Neutrophil (primary cell): ENCODE measurements around the gene GLI1.

Source experiments
- H3K27ac ChIP-seq: fragments of 200-600 bp; sonication (generic); 2 replicates; pipeline ENCODE4 v1.5.1; 2016; ENCODE audit warnings: mild to moderate bottlenecking, moderate library complexity
- H3K27me3 ChIP-seq: fragments of 200-600 bp; sonication (generic); 2 replicates; pipeline ENCODE4 v1.6.0; 2016; ENCODE audit warnings: mild to moderate bottlenecking
- H3K36me3 ChIP-seq: fragments of 200-600 bp; sonication (generic); 2 replicates; pipeline ENCODE4 v1.5.1; 2017
- H3K4me1 ChIP-seq, 2 experiments: fragments of 200-600 bp in 1 of 2; sonication (generic) in 1 of 2; 1 replicate in 1 of 2; 2 replicates in 1 of 2; pipeline versions ENCODE4 v1.5.1 to v1.6.1; 2013 to 2016; ENCODE audit warnings: low read depth in 1 of 2, low read length in 1 of 2, mild to moderate bottlenecking in 1 of 2, moderate library complexity in 1 of 2; ENCODE audit not compliant: control insufficient read depth in 1 of 2, insufficient read depth in 1 of 2
- H3K4me3 ChIP-seq, 2 experiments: fragments of 200-600 bp in 1 of 2; sonication (generic) in 1 of 2; 1 replicate in 1 of 2; 2 replicates in 1 of 2; pipeline ENCODE4 v1.5.1; 2013 to 2016; ENCODE audit warnings: low read depth in 1 of 2, low read length in 1 of 2, mild to moderate bottlenecking in 1 of 2, moderate library complexity in 1 of 2
- H3K9me3 ChIP-seq: fragments of 200-600 bp; sonication (generic); 2 replicates; pipeline ENCODE4 v1.5.1; 2016
- CTCF ChIP-seq: fragments of 200-600 bp; sonication (generic); IDR thresholded peaks from 2 replicates; pipeline ENCODE4 v1.5.1; 2016; ENCODE audit warnings: antibody characterized with exemption

The GLI1 gene

GRCh38 chr12:57518920-57519795, 59.6 kb downstream of the GLI1 start:
- no peak for TF ChIP-seq CTCF
- Histone ChIP-seq H3K27me3 (no peaks in the 10 kb centered on the region), H3K4me1 (peaks cover 43 to 46% of the 10 kb centered on the region in 2 experiments), H3K4me3 (peak overlapping the region; percentile 78 to 98), H3K36me3 (peaks cover 48% of the 10 kb centered on the region), H3K27ac (peak overlapping the region; percentile 100), H3K9me3 (no peaks in the 10 kb centered on the region)

GRCh38 chr12:57519796-57520052, 60.1 kb downstream of the GLI1 start:
- no peaks in the 10 kb centered on the region for H3K27me3 ChIP-seq
- peak; percentile 37 for TF ChIP-seq CTCF
- H3K36me3 ChIP-seq, result peaks cover 48% of the 10 kb centered on the region
- peak overlapping the region; percentile 78 to 98 for H3K4me3 ChIP-seq
- H3K4me1 ChIP-seq, result peaks cover 49 to 51% of the 10 kb centered on the region in 2 experiments
- H3K27ac ChIP-seq, result peak overlapping the region; percentile 100
- H3K9me3 ChIP-seq, result no peaks in the 10 kb centered on the region

GRCh38 chr12:57520053-57520818, 60.7 kb downstream of the GLI1 start, which contains the start of gene DDIT3:
DDIT3 (minus strand) TSS chr12:57520514; CDS start chr12:57517406, 3,108 bp downstream.
- Histone ChIP-seq H3K4me3 (peak within 1 kb of the TSS; percentile 78 to 98), H3K9me3 (no peaks in the 10 kb centered on the region), H3K4me1 (peaks cover 54 to 56% of the 10 kb centered on the region in 2 experiments), H3K27me3 (no peaks in the 10 kb centered on the region), H3K36me3 (peaks cover 48% of the 10 kb centered on the region), H3K27ac (peak within 1 kb of the TSS; percentile 100)
- peak; percentile 36 for TF ChIP-seq CTCF

GRCh38 chr12:57521525-57522010, 62.0 kb downstream of the GLI1 start:
- Histone ChIP-seq H3K4me3 (peak overlapping the region; percentile 69 to 78), H3K27ac (peak overlapping the region; percentile 100), H3K36me3 (peaks cover 48% of the 10 kb centered on the region), H3K4me1 (peaks cover 56 to 59% of the 10 kb centered on the region in 2 experiments), H3K27me3 (no peaks in the 10 kb centered on the region), H3K9me3 (no peaks in the 10 kb centered on the region)
- no peak for TF ChIP-seq CTCF
